ENCODE data around the gene RPE. TPM values are rescaled to one million over a fixed set of nuclear protein-coding genes. Genes with fewer than 3 reads are reported as not detected.

The RPE gene
- total and polyA plus RNA-seq, 4 donors, result 12.3 to 50.1 (median 19.2) TPM

- no peaks in the 10 kb centered on the region for H3K27me3 ChIP-seq (ENCODE audit: control insufficient read depth in 4 of 4, insufficient read depth in 4 of 4, low read length in 3 of 4)
- H3K4me3 ChIP-seq (ENCODE audit: low read depth in 1 of 3, low read length in 3 of 3), result no peak overlapping the region
- no peak for DNase-seq (ENCODE audit: low spot score)
- H3K9me3 ChIP-seq (ENCODE audit: control insufficient read depth in 4 of 4, low read length in 3 of 4), result peaks cover 0 to 9% (median 3%) of the 10 kb centered on the region in 4 donors
- H3K4me1 ChIP-seq (ENCODE audit: control insufficient read depth in 4 of 4, insufficient read depth in 4 of 4, low read length in 3 of 4), result no peaks in the 10 kb centered on the region
- H3K27ac ChIP-seq (ENCODE audit: low read depth in 1 of 2, low read length in 2 of 2), result no peak overlapping the region
- 94% methylated on average over 1 of the region's 1 CpG for WGBS
- no peak overlapping the region for H3K9ac ChIP-seq (ENCODE audit: low read depth in 1 of 2, low read length in 2 of 2)
- no peak for TF ChIP-seq GABPA (IDR thresholded peaks at IDR 0.05 in 1 of 2, conservative IDR thresholded peaks at IDR 0.05 in 1 of 2)
- H3K36me3 ChIP-seq (ENCODE audit: control insufficient read depth in 4 of 4, insufficient read depth in 3 of 4, low read depth in 1 of 4, low read length in 3 of 4), result peaks cover 0 to 8% (median 4%) of the 10 kb centered on the region in 4 donors
These were observed 47.4 kb downstream of the RPE start for GRCh38 chr2:210049831-210050230.

- H3K36me3 ChIP-seq (ENCODE audit: control insufficient read depth in 4 of 4, insufficient read depth in 3 of 4, low read depth in 1 of 4, low read length in 3 of 4), result peaks cover 0 to 12% (median 8%) of the 10 kb centered on the region in 4 donors
- H3K4me1 ChIP-seq (ENCODE audit: control insufficient read depth in 4 of 4, insufficient read depth in 4 of 4, low read length in 3 of 4), result no peaks in the 10 kb centered on the region
- TF ChIP-seq HNF4G (IDR thresholded peaks at IDR 0.05), result no peak
- no peak for TF ChIP-seq HNF4A (conservative IDR thresholded peaks at IDR 0.05)
- no peak for TF ChIP-seq YY1 (IDR thresholded peaks at IDR 0.05)
- TF ChIP-seq JUND (IDR thresholded peaks at IDR 0.05), result no peak
- no peak for TF ChIP-seq ZBTB33 (IDR thresholded peaks at IDR 0.05)
- TF ChIP-seq NR2F2 (IDR thresholded peaks at IDR 0.05), result no peak
- TF ChIP-seq EGR1 (IDR thresholded peaks at IDR 0.05; ENCODE audit: low read depth in 2 of 2), result no peak
- no peak for TF ChIP-seq SP1 (IDR thresholded peaks at IDR 0.05)
- no peak for TF ChIP-seq GABPA (IDR thresholded peaks at IDR 0.05 in 1 of 2, conservative IDR thresholded peaks at IDR 0.05 in 1 of 2)
- no peak for TF ChIP-seq ATF3 (IDR thresholded peaks at IDR 0.05)
- TF ChIP-seq FOXA2 (IDR thresholded peaks at IDR 0.05), result no peak
- TF ChIP-seq RAD21 (IDR thresholded peaks at IDR 0.05), result no peak
- TF ChIP-seq REST (IDR thresholded peaks at IDR 0.05), result no peak
- TF ChIP-seq MAX (IDR thresholded peaks at IDR 0.05), result no peak
- no peak for TF ChIP-seq CTCF (IDR thresholded peaks at IDR 0.05; ENCODE audit: low read depth, low read length, missing input control)
- no peak for TF ChIP-seq TAF1 (conservative IDR thresholded peaks at IDR 0.05)
- H3K9me3 ChIP-seq (ENCODE audit: control insufficient read depth in 4 of 4, low read length in 3 of 4), result peaks cover 0 to 18% (median 8%) of the 10 kb centered on the region in 4 donors
- no peaks in the 10 kb centered on the region for H3K27me3 ChIP-seq (ENCODE audit: control insufficient read depth in 4 of 4, insufficient read depth in 4 of 4, low read length in 3 of 4)
- H3K27ac ChIP-seq (ENCODE audit: low read depth in 1 of 2, low read length in 2 of 2), result no peak overlapping the region
- WGBS, result 98% methylated on average over 1 of the region's 1 CpG
- no peak overlapping the region for H3K4me3 ChIP-seq (ENCODE audit: low read depth in 1 of 3, low read length in 3 of 3)
- DNase-seq (ENCODE audit: low spot score), result no peak
- no peak overlapping the region for H3K9ac ChIP-seq (ENCODE audit: low read depth in 1 of 2, low read length in 2 of 2)
These were observed 48.4 kb downstream of the RPE start for GRCh38 chr2:210050885-210051284.

Measured in liver (tissue), 9 donors.